NCI-H345 (cell line): ENCODE results near the gene MIAT.

ENCODE experiments used
- DNase-seq: peaks from one replicate; lab custom pipeline; 2025; lab: John Stamatoyannopoulos, UW

The MIAT gene

DNA sequence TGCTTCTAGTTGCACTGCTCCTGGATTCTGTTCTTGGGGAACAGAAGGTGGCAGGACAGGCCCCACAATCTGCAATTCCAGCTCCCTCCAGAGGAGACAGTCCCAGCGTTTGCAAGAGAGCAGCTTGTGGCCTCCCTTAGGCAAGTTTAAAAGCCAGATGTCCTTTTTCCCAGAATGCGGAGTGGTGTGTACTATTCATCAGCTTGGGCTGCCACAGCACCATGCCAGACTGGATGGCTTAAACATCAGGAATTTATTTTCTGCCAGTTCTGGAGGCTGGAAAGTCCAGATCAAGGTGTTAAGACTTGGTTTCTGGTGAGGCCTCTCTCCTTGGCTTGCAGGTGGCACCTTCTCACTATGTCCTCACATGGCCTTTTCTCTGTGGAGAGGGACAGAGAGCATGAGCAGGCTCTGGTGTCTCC is 11.7 kb downstream of the MIAT start:
- DNase-seq, result no peak

DNA sequence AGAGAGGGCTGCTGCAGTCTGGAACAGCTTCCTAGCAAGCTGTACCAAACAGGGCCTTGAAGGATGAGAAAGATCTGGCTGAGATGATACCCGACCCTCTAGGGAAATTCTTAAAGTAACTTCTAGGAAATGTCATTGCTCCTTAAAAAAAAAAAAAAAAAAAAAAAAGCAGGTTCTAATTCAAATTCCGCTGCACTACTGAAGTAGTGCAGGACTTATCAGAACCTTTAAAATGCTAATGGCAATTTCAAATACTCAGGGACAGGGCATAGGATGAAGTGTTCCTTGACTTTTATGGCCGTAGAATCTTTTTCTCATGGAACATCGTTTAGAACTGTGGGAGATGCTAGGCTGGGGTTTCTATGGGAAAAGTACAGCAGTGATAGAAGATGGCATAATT is 13.1 kb downstream of the MIAT start:
- DNase-seq, result no peak

DNA sequence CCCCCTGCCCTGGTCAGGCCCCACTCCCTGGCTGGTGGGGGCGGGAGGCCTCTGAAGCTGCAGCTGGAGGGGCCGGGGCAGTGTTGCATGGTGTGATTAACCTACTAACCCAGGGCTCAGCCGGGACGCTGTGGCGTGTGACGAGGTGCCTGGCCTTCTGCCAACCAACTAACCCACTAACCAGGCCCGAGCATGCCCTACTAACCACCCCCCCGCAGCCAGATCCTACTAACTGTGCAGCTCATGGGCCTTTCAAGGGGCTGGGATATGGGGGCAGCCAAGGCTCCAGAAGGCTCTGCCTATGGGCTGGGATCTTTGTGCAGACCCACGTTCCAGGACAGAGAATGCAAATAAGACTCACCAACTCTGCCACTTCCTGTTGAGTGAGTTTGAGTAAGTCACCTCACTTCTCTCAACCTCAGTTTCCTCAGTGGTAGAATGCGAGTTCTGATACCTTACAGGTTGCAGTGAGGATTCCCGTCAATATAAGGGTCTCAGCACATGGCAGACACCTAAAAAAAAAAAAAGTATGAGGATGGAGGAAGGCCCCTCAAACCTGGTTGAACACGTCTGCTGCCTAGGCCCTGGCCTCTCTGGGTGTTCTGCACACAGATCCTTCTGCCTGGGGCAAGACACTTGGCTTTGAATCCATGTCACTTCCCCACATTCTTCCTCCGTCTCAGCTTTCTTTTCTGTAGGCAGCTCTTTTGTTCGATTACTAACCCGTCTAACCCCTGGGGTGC is 14.1 kb downstream of the MIAT start:
- peak; percentile 44 for DNase-seq

DNA sequence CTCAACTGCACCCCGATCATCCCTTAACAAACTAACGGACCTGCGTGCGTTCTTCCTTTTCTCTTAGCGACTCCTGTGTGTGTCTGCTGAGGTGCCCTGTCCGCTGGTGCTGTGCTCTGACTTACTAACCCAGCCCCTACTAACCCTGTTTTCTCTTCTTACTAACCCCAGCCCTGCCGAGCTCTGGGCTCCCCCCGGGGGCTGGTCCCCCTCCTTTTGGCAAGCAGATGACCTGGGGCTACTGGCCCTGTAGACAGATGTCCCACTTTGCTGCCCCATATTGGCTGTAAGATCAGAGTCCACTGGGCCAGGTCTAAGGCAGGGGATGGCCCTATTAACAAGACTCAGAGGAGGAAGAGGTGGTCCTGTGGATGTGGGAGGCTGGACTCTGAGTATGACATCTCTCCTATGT is 14.7 kb downstream of the MIAT start:
- DNase-seq, result no peak

DNA sequence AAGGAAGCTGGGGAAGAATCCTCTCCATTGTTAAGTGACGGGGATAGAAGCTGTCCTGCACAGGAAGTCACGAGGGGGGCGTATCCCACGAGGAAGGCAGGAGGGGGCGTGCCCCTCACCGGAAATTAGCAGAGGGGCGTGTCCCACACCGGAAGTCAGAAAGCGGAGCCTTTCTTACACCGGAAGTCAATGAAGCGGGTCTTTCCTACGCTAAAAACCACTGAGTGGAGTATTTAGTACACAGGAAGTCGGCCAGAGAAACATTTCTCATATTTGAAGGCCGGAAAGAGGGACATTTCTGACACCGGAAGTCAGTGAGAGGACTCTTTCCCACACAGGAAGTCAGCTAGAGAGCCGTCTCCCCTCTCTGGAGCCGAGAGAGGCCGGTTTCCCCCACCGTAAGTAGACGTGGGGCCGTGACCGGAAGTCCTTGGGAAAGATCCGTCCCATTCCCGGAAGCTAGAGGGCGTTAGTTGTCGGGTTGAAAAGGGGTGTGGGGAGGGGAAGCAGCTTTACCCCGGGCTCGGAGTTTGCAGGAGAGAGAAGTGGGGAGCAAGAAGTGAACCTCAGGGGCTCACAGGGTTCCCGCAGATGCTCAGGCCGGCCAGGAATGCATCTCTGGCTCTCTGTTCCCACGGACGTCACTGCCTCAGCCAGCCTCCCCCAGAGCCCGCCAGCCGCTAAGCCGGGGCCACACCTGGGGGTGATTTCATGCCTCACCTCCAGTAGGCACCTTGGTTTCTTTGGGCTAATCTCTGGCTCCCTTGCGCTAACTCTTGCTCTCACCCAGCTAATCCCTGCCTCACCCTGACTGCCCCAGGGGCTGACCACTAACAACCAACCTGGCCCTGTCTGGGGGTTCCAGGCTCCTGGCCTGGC is 15.4 kb downstream of the MIAT start:
- DNase-seq, result peak; percentile 98

DNA sequence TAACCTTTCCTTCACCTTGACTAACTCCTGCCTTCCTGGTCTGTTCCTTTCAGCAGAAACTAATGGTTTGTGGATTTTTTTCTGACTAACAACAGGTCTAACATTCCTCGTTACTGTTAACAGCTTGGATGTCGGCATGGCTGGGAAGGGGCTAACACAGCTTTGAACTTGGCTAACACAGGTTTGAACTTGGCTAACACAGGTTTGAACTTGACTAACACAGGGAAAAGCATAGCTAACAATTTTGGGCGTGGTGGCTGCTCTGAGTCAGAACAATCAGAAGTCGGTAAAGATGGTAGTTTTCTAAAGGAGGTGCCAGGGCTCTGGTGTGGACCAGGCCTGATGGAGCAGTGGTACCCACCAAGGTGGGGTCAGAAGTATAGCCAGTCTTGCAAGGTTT is 16.1 kb downstream of the MIAT start:
- DNase-seq, result no peak

DNA sequence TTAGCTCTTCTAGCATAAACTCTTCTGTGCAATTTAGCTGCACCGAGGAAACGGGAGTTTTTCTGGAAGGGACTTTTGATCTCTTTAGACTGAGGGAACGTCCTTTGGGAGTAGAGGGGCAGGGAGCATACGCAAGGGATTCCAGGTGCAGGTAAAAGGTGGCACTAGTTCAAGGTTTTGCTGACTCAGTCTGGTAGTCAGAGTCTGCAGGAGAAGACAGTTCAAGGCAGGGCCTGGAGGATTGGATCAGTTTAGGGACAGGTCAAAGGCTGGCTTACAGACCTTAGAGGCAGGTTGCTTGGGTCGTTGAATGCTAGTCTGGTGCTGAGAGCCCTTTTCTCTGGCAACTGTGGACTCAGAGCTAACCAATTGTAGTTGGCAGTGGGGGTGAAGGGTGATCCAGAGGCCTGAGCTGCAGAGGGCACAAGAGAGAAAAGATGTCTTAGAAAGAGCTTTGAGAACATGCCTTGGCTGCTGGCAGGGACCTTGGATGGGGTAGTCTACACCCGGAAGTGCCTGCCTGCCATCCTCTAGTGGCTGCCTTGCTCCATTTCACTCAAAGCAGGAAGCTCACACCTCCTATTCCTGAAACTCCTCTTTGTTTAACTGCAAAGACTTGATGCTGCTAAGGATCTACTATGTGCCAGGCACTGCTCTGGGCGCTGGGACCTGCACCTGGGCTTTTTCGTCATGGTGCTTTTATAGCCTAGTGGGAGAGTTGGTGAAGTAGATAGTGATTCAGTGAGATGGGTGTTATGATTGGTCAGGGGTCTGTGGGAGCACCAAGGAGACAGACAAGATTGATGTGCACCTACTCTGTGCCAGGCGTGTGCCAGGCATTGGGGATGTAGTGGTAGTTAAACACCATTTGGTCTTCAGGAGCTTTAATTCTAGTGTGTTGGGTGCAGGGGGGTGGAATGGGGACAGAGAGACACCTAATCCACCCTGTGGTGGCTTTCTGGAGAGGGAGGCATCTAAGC is 17.1 kb downstream of the MIAT start:
- DNase-seq, result peak; percentile 22

DNA sequence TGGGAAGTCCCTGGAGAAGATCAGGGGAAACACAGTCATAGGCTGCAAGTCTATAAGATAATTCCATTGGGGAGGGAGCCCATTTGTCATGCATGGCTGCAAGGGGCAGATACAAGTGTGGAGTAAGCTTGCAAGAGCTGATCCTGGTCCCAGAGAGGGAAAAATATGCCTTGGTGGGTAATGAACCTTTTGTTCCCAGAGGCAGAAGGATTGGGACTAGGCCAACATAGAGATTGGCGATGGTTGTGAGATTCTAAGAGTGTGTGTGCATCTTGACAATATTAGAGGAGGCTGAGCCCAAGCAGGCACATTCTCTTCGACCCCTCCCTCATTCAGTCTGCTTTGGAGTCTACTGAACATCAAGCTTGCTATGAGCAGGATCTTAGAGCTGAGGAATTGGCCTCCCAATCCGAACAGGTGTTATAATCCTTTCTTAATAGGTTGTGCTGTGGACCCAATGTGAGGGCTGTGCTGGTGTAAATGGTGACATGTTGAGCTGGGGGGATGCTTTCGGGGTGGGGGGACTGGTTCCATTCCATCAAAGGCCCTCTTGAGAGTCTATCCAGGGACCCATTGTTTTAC is 18.4 kb downstream of the MIAT start:
- no peak for DNase-seq

DNA sequence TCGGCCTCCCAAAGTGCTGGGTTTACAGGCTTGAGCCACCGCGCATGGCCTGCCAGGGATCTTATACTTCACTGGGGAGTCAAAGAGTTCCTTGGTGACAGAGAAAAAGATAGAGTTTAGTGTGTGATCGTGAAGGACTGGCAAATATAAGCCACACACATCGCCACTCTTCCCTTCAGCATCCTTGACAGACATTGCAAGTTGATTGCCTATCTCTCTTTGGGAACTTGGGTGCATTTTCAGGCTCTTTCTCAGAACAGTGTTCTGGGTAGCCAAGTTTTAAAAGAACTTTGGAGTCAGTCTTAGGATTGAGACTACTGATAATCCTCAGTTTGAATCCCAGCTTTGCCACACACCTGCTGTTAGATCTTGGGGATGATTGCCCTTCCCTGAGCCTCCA is 19.8 kb downstream of the MIAT start:
- no peak for DNase-seq

DNA sequence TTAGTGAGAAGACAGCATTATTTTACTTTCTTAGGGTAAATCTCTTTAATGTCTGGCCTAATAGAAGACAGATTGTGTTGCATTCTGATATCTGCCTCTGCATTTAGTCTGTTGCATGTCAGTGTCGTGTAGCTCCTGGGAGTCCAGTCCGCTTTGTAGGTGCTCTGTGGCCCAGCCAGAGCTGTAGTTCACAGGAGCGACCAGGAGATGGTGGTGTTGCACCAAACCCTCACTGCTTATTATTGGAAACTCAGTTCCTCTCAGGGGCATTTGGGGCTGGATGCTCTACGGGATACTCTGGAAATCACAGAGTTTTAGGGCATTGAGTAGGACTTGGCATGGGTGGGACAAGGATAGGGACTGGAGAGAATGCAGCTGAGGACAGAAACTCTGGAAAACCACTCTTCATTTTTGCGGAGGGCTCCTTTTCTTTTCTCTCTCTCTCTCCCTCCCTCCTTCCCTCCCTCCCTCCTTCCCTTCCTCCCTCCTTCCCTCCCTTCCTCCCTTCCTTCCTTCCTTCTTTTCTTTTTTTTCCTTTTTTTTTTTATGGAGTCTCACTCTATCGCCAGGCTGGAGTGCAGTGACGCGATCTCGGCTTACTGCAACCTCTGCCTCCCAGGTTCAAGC is 21.7 kb downstream of the MIAT start:
- DNase-seq, result peak; percentile 48

DNA sequence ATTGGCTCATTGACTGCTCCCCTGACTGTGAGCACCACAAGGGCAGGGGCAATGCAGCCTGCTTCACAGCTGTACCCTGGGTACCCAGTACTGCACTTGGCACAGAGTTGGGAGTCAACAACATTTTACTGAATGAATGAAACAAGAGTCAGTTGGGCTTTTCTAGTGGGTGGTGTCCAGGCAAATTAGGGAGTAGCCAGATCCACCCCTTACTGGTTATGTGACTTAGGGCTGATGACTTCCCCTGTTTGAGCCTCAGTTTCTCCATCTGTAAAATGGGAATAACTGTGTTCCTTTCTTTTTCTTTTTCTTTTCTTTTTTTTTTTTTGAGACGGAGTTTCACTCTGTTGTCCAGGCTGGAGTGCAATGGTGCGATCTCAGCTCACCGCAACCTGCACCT is 23.1 kb downstream of the MIAT start:
- no peak for DNase-seq

DNA sequence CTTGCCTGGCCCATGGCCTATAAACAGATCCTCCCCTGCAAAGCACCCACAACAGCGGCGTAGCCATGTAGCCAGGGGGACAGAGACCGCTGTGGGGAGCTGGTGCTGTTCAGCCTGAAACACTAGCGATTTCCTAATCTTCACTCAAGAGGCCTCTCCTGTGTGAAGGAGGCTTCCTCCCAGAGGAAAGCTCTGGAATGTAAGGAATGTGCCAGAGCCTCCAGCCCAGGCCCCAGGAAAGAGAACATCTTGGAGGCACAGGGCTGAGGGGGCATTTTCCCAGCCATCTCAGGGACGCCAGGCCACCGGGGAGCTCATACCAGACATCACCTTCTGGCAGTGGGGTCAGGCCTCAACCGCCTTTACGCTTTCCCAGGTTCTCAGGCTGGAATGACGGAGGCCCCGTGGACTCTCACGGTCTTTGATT is 24.0 kb downstream of the MIAT start:
- no peak for DNase-seq

DNA sequence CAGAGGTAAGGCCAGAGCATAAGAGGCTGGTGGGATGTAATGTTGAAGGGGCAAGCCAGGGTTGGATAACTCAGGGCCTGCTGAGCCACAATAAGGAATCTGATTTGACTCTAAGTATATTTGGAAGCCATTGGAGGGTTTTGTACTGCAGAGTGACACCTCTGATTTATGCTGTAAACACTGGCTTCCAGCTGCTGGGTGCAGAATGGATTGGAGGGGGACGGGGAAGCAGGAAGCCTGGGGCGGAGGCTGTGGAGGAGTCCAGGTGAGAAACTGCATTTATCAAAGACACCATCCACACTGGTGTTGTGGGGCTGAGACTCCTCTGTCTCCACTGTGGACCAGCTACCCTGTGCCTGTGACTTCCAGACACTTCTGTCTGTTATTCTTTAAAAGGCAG is 26.8 kb downstream of the MIAT start:
- no peak for DNase-seq

DNA sequence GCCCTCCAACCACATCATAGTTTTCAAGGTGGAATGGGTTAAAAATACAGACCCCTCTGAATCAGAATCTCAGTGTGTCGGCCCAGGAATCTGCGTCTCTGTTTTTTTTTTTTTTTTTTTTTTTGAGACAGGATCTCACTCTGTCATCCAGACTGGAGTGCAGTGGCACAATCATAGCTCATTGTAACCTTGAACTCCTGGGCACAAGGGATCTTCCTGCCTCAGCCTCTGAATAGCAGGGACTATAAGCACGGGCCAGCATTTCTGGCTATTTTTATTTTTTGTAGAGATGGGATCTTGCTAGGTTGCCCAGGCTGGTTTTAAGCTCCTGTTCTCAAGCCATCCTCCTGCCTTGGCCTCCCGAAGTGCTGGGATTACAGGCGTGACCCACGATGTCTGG is 28.2 kb downstream of the MIAT start:
- no peak for DNase-seq

DNA sequence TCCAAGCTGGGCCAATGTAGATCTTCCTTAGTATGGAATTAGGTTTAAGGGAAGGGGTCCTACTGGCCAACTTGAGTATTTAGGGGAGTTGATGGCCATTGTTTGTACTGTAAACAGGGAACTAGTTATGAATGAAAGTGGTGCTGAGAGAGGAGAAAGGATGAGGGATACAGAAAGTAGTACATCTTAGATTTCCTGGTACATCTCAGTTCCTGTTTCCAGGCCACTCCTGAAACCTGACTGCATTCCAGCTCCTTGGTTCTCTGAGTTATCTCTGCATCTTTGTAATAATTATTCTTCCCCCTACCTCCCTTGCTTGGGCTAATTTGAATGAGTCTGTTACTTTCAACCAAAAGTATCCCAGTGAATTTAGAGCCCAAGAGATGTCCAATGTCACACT is 30.1 kb downstream of the MIAT start:
- DNase-seq, result no peak

DNA sequence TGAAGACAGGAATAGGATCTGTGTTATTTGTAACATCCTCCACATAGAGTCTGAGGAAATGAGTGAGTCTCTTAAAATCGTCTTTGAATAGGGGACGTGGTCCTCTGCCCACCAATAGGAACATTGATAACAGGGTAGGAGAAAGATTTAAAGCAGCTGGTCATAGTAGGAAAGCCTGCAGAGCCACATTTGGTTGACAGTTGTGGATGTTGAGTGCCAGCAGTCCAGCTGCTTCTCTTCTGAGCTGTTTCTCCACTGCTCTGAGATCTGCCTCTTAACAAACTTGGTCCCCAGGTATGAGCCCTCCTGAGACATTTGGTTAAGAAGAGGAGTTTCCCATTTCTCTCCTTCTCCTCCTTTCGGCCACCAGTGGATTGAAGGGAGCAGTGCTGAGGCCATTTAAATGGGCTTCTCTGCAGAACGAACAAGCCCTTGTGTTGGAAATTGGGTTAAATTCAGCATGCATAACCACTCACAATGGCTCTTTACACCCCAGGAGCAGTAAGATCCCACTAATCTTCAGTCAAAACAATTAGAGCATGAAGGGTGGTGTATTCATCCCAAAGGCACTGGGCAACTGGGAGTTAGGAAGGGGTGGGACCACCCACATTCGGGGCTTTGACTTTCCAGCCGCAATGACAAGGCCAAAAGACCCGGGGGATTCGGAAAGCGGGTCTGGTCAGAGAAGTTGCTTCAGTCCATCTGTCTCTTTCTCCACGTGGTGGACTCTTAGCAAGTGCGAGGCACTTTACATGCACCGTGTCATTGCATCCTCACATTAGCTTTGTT is 32.3 kb downstream of the MIAT start:
- no peak for DNase-seq

DNA sequence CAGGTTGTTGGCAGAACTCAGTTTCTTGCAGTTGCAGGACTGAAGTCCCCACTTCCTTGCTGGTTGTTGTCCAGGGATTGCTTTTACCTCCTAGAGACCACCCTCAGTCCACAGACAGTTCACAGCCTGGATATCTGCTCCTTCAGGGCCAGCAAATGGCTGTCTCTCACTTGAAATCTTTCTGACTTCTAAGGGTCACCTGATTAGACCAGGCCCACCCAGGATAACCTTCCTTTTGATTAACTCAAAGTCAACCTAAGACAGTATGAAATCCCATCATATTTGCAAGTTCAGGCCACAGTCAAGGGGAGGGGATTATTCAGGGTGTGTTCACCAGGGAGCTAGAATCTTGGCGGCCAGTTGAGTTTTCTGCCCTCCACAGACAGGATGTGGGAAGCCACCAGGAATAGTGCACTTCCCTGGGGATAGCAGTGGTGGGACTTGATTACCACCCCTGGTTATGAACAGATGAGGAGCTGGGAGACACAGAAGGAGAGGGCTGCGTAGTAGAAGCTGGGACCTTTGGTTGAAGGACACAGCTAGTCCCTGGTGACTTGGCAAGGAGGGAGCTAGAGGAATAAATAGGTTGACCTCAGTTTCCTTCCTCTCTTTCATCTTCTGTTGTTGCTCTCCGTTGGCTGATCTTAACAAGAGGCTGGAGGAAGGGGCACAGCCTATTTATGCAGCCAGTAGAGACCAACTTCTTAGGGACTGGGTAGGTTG is 33.4 kb downstream of the MIAT start:
- DNase-seq, result no peak

DNA sequence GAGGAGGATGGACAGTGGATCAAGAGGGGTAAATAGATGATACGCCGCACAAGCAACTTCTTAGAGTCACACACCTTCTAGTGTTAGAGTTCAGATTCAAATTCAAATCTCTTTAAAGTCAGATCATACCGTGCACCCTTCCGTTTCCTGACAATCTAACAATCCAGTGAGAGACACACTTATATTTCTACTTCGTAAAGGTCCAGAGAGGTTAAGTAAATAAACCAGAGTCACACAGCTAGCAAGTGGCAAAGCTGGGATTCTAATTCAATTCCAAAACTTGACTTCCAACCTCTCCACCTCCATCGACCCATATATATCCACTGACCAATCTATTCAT is 34.0 kb downstream of the MIAT start:
- DNase-seq, result no peak

DNA sequence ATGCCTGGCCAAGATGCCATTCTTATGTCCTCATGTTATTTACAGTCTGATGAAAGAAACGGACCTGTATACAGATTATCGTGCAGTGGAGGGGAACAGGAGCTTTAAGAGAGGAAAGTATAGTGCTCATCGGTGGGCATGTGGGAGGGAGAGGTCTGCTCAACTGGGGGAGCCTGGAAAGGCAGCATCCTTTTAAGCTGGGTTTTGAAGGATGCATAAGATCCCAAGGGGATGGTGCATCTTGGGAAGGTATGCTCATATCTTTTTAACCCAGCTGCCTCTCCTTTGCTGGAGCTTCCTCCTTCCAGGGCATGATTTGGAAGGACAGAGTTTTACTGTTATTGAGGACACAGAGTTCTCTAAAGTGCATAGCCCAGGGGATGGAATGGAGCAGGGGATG is 34.8 kb downstream of the MIAT start:
- DNase-seq, result no peak

DNA sequence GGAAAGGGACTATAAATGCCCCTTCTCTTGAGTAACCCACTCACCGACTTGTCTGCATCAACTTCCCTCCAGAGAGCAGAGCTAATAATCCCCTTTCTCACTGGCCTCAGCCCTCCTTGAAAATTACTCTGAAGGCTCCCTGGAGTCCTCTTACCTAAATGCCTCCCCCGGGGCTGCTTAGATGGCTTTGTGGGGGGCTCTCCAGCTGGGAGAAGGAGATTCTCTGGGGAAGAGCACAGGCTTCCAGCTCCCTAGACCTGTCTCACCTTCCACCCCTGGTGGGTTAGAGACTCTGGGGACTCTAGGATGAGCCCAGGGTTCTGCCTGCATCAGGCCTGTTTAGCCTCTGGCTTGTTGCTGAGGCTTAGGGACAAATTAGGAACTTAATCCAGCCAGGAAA is 39.8 kb downstream of the MIAT start:
- no peak for DNase-seq
